ENCODE data around the gene CDH13. TPM values are rescaled to one million over a fixed set of nuclear protein-coding genes. Genes with fewer than 3 reads are reported as not detected.

The CDH13 gene
- total and polyA plus RNA-seq, 2 experiments from 2014 or later = 2.9 to 4.8 TPM

DNA sequence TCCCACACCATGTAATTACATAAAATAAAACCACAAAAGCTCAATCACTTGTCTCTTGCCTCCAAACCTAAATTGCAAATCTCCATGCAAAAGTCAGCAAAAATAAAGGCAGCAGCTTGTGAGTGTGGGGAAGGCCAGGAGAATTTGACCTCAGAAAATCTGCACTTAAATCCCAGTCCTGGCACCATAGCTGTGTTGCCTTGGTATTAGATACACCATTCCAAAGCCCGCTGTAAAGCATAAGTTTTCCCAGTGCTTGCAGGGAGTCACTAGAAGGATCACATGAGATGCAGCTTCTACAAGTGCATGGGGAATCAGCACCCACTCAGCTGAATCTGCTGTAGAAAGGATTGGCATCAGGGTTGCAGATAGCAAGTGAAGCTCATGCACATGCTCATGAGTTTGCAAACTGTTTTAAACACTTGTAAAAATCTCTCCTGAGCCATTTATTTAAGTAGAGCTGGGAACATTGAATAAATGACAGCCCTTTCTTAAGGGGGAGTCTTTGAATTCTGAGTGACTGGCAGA, 686.0 kb downstream of the CDH13 start:
- Histone ChIP-seq H3K4me3 (no peak overlapping the region), H3K9me3 (ENCODE audit: low read depth) (no peaks in the 10 kb centered on the region), H3K27ac (no peak overlapping the region), H3K27me3 (no peaks in the 10 kb centered on the region), H3K4me1 (ENCODE audit: low read depth) (peaks cover 4% of the 10 kb centered on the region), H3K36me3 (no peaks in the 10 kb centered on the region)
- TF ChIP-seq, protein P1, sequence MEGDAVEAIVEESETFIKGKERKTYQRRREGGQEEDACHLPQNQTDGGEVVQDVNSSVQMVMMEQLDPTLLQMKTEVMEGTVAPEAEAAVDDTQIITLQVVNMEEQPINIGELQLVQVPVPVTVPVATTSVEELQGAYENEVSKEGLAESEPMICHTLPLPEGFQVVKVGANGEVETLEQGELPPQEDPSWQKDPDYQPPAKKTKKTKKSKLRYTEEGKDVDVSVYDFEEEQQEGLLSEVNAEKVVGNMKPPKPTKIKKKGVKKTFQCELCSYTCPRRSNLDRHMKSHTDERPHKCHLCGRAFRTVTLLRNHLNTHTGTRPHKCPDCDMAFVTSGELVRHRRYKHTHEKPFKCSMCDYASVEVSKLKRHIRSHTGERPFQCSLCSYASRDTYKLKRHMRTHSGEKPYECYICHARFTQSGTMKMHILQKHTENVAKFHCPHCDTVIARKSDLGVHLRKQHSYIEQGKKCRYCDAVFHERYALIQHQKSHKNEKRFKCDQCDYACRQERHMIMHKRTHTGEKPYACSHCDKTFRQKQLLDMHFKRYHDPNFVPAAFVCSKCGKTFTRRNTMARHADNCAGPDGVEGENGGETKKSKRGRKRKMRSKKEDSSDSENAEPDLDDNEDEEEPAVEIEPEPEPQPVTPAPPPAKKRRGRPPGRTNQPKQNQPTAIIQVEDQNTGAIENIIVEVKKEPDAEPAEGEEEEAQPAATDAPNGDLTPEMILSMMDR (IDR thresholded peaks at IDR 0.05; ENCODE audit: low read depth, low read length) = no peak
- DNase-seq (ENCODE audit: low read depth in 1 of 2, low spot score in 1 of 2) = peak in 1 of 2 donors; percentile 7

DNA sequence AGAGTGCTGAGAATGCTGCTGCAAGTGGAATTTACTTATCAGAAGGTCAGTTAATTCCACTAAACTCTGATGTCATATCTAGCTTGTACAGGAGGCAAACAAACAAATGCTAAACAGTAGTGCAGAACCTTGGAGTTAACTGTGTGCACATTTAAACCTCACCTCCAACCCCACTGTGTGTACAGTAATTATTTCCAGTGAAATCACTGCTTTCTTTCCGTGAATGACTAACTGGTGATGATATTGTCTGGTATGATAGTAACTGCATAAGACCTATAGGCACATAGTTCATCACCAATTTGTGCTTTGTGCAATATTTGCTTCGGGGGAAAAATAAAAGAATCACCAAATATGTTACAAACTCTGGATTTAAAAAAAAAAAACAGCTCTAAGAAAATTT, 688.5 kb downstream of the CDH13 start:
- no peaks in the 10 kb centered on the region for H3K36me3 ChIP-seq
- H3K9me3 ChIP-seq (ENCODE audit: low read depth) = no peaks in the 10 kb centered on the region
- H3K27ac ChIP-seq = no peak overlapping the region
- H3K4me3 ChIP-seq = no peak overlapping the region
- no peaks in the 10 kb centered on the region for H3K27me3 ChIP-seq
- DNase-seq (ENCODE audit: low read depth in 1 of 2, low spot score in 1 of 2) = no peak
- TF ChIP-seq, protein P1 (IDR thresholded peaks at IDR 0.05; ENCODE audit: low read depth, low read length) = no peak
- H3K4me1 ChIP-seq (ENCODE audit: low read depth) = peaks cover 4% of the 10 kb centered on the region

DNA sequence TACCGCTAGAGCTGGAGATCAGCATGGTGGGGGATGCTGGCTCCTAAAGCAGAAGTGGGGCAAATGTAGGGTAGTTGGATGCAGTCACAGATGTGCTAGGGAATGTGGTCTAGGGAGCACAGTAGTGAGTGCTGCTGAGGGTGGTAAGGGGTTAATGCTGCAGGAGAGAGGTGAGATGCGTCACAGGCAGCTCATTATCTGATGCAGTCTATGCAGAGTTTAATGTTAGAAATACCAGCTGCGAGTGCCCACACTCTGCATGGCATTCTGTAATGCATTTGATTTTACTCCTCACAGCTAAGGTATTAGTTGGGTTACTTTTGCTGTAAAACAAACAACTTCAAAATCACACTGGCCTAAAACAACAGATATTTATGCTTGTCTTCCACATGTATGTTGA, 689.7 kb downstream of the CDH13 start:
- TF ChIP-seq, protein P1 (IDR thresholded peaks at IDR 0.05; ENCODE audit: low read depth, low read length) = no peak
- Histone ChIP-seq H3K4me1 (ENCODE audit: low read depth) (peaks cover 4% of the 10 kb centered on the region), H3K27ac (no peak overlapping the region), H3K9me3 (ENCODE audit: low read depth) (no peaks in the 10 kb centered on the region), H3K36me3 (no peaks in the 10 kb centered on the region), H3K27me3 (no peaks in the 10 kb centered on the region), H3K4me3 (no peak overlapping the region)
- no peak for DNase-seq (ENCODE audit: low read depth in 1 of 2, low spot score in 1 of 2)

DNA sequence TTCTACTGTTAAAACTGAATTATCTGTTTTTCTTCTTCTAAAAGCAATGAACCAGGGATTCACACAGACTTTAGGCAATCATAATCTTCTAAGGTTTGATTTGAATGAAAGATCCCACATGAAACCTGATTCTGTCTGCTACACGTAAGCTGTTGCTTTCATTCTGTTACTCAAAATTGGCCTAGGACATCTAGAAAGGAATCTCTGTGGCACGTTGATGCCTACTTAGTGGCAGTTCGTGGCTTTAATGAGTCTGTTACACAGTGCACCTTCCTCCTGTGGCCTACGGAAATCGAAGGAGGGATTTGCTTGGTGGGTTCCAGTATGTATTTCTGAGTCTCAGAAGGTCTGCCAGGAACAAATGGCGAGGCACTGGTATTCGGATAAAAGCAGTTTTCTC, 691.6 kb downstream of the CDH13 start:
- no peaks in the 10 kb centered on the region for H3K36me3 ChIP-seq
- H3K4me1 ChIP-seq (ENCODE audit: low read depth) = no peaks in the 10 kb centered on the region
- no peak overlapping the region for H3K4me3 ChIP-seq
- TF ChIP-seq, protein P1 (IDR thresholded peaks at IDR 0.05; ENCODE audit: low read depth, low read length) = no peak
- H3K27me3 ChIP-seq = no peaks in the 10 kb centered on the region
- H3K27ac ChIP-seq = no peak overlapping the region
- H3K9me3 ChIP-seq (ENCODE audit: low read depth) = no peaks in the 10 kb centered on the region
- DNase-seq (ENCODE audit: low read depth in 1 of 2, low spot score in 1 of 2) = no peak

DNA sequence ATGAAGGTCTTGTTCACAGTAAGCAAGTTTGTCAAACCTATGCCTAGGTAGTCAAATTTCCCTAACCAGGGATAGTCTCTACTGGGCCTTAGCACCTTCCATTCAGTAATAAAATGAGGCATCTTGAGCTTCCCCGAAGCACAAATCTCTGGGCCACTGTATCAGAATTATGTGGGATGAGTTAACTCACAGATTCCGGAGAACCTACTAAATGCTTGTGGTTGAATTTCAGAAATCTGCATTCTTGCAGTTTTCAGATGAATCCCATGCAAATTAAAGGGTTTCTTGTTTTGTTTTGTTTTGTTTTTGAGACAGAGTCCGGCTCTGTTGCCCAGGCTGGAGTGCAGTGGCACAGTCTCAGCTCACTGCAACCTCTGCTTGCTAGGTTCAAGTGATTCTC, 702.2 kb downstream of the CDH13 start:
- Histone ChIP-seq H3K27ac (no peak overlapping the region), H3K4me3 (no peak overlapping the region), H3K27me3 (no peaks in the 10 kb centered on the region), H3K9me3 (ENCODE audit: low read depth) (no peaks in the 10 kb centered on the region), H3K36me3 (no peaks in the 10 kb centered on the region), H3K4me1 (ENCODE audit: low read depth) (no peaks in the 10 kb centered on the region)
- TF ChIP-seq, protein P1 (IDR thresholded peaks at IDR 0.05; ENCODE audit: low read depth, low read length) = no peak
- DNase-seq (ENCODE audit: low read depth in 1 of 2, low spot score in 1 of 2) = no peak

DNA sequence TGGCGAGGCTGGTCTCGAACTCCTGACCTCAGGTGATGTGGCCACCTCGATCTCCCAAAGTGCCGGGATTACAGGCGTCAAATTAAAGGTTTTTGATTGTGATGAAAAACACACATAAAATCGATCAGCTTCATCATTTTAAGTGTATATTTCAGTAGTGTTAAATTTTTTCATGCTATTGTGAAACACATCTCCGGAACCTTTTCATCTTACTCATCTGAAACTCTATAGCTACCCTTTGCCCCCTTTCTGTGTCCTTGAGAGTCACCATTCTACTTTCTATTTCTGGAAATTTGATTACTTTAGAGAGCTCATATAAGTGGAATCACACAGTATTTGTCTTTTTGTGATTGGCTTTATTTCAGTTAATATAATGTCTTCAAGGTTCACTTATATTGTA, 702.7 kb downstream of the CDH13 start:
- H3K27me3 ChIP-seq = no peaks in the 10 kb centered on the region
- no peak for DNase-seq (ENCODE audit: low read depth in 1 of 2, low spot score in 1 of 2)
- H3K27ac ChIP-seq = no peak overlapping the region
- no peaks in the 10 kb centered on the region for H3K36me3 ChIP-seq
- TF ChIP-seq, protein P1 (IDR thresholded peaks at IDR 0.05; ENCODE audit: low read depth, low read length) = no peak
- no peaks in the 10 kb centered on the region for H3K9me3 ChIP-seq (ENCODE audit: low read depth)
- H3K4me3 ChIP-seq = no peak overlapping the region
- H3K4me1 ChIP-seq (ENCODE audit: low read depth) = no peaks in the 10 kb centered on the region

Measured in cardiac muscle cell (in vitro differentiated cells and primary cell).